OCI-LY3 (cell line): ENCODE data around the gene PSKH1.

Source experiments
- EZH2phosphoT487 ChIP-seq: fragments of 200-600 bp; shearing (Covaris generic); IDR thresholded peaks from 2 replicates; pipeline ENCODE4 v1.6.1; 2018; ENCODE audit warnings: antibody characterized with exemption, mixed run types, low read depth
- TF ChIP-seq, protein P1 (sequence below): fragments of 200-600, 300-600 bp; sonication (generic); IDR thresholded peaks from 2 replicates; pipeline ENCODE4 v1.5.1; 2014; ENCODE audit warnings: antibody characterized with exemption, low read length, low read depth

- TF ChIP-seq, protein P1, sequence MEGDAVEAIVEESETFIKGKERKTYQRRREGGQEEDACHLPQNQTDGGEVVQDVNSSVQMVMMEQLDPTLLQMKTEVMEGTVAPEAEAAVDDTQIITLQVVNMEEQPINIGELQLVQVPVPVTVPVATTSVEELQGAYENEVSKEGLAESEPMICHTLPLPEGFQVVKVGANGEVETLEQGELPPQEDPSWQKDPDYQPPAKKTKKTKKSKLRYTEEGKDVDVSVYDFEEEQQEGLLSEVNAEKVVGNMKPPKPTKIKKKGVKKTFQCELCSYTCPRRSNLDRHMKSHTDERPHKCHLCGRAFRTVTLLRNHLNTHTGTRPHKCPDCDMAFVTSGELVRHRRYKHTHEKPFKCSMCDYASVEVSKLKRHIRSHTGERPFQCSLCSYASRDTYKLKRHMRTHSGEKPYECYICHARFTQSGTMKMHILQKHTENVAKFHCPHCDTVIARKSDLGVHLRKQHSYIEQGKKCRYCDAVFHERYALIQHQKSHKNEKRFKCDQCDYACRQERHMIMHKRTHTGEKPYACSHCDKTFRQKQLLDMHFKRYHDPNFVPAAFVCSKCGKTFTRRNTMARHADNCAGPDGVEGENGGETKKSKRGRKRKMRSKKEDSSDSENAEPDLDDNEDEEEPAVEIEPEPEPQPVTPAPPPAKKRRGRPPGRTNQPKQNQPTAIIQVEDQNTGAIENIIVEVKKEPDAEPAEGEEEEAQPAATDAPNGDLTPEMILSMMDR: no peak
- no peak for TF ChIP-seq EZH2phosphoT487
Observed at GRCh38 chr16:67948015-67948414, 55.0 kb downstream of the PSKH1 start.
